Spleen (tissue), 11 donors: ENCODE measurements around the gene PCDHB1. TPM values are rescaled to one million over a fixed set of nuclear protein-coding genes. Genes with fewer than 3 reads are reported as not detected.
"Not testable (repeated sequence)": the region's sequence is repeated elsewhere in the genome, so short reads cannot be mapped to it uniquely, and the experiment has no call there.

ENCODE experiments used
- DNase-seq: peaks from one replicate; pipeline ENCODE4 v3.0.0-alpha.2; 2020
- H3K27ac ChIP-seq, 8 donors: fragments of 200-600 bp; sonication (generic) in 7 of 8; 1 replicate in 4 of 8; 2 replicates in 4 of 8; pipeline versions ENCODE4 v1.5.0 to v1.8.0; 2016 to 2021; ENCODE audit warnings: inconsistent platforms in 4 of 8, mild to moderate bottlenecking in 4 of 8, moderate library complexity in 1 of 8
- H3K27me3 ChIP-seq, 7 donors: fragments of 200-600 bp; sonication (generic) in 6 of 7; replicated peaks in 1 of 7; 1 replicate in 4 of 7; 2 replicates in 3 of 7; pipeline versions ENCODE4 v1.5.0 to v1.8.0; 2016 to 2021; ENCODE audit warnings: inconsistent platforms in 3 of 7, mild to moderate bottlenecking in 1 of 7
- H3K36me3 ChIP-seq, 6 donors: fragments of 200-600 bp; sonication (generic) in 5 of 6; 1 replicate in 4 of 6; 2 replicates in 2 of 6; pipeline versions ENCODE4 v1.5.0 to v1.8.0; 2016 to 2021; ENCODE audit warnings: inconsistent platforms in 2 of 6
- H3K4me1 ChIP-seq, 6 donors: fragments of 200-600 bp; sonication (generic) in 5 of 6; 1 replicate in 3 of 6; 2 replicates in 3 of 6; pipeline versions ENCODE4 v1.5.0 to v1.8.0; 2016 to 2021; ENCODE audit warnings: inconsistent platforms in 3 of 6
- H3K4me3 ChIP-seq, 8 donors: fragments of 200-600 bp; sonication (generic) in 7 of 8; 1 replicate in 4 of 8; 2 replicates in 4 of 8; pipeline versions ENCODE4 v1.5.0 to v1.8.0; 2016 to 2021; ENCODE audit warnings: inconsistent platforms in 4 of 8, mild to moderate bottlenecking in 4 of 8, moderate library complexity in 2 of 8
- H3K9me3 ChIP-seq, 8 donors: fragments of 200-600 bp; sonication (generic) in 7 of 8; 1 replicate in 4 of 8; 2 replicates in 4 of 8; pipeline versions ENCODE4 v1.5.0 to v1.8.0; 2016 to 2021; ENCODE audit warnings: inconsistent platforms in 4 of 8
- CTCF ChIP-seq, 11 experiments: fragments of 200-600 bp in 7 of 11; fragments of 450-650 bp in 4 of 11; sonication (generic) in 4 of 11; IDR thresholded peaks in 8 of 11; conservative IDR thresholded peaks in 3 of 11; 1 replicate in 7 of 11; 2 replicates in 4 of 11; pipeline versions ENCODE4 v1.4.0 to v1.8.0; 2016 to 2021; ENCODE audit warnings: antibody characterized with exemption in 11 of 11, inconsistent platforms in 4 of 11, mild to moderate bottlenecking in 1 of 11
- POLR2A ChIP-seq, 3 donors: fragments of 450-650 bp; IDR thresholded peaks; one replicate each; pipeline ENCODE4 v1.5.1; 2017; ENCODE audit warnings: antibody characterized with exemption in 3 of 3, mild to moderate bottlenecking in 1 of 3
- POLR2AphosphoS5 ChIP-seq, 3 donors: sonication (generic); formaldehyde crosslinking; IDR thresholded peaks; one replicate each; pipeline ENCODE4 v1.5.1; 2017; ENCODE audit warnings: antibody characterized with exemption in 3 of 3
- WGBS, 5 donors: extraction: QIAGEN DNeasy Blood & Tissue Kit in 3 of 5; methylation state at CpG; one replicate each; pipeline versions ENCODE4 v1.1.5 to v1.1.7; 2013 to 2018; 5-methylcytosine and 5-hydroxymethylcytosine counted together
- intact Hi-C: fragments of 100-400 bp; cut with DNase I; formaldehyde crosslinking; loops from one replicate; pipeline ENCODE4 v1.15.0; 2023; ENCODE audit warnings: low total_unique reads
- polyA plus RNA-seq, 3 donors: library from polyadenylated mRNA; stranded (reverse); fragments of 200-250 nt; gene quantifications; one replicate each; pipeline ENCODE4 v1.2.1, GENCODE V29; 2013
- total RNA-seq, 7 donors: library from RNA; depleted of rRNA in 3 of 7; stranded (reverse); fragments of >200 nt in 3 of 7; fragmentation: NEBNext Ultra II Directional in 4 of 7; extraction: Animal tissue kit (Norgen Biotek cat#: 25700) in 4 of 7; gene quantifications; one replicate each; pipeline versions ENCODE4 v1.1.0 to v1.2.1, GENCODE V29; 2016 to 2021
- donor health status: healthy with polysubstance abuse.
- donor health status: DM: no; HTN: no; CAD: no; lungs with moderate emphysema.
- donor health status: DM: no; HTN: no; CAD: no.
- donor health status: Bipolar disorder and iron deficiency.
- donor health status: healthy.
- donor health status: DM: no; HTN: no; CAD: no.
- donor health status: DM: yes; HTN: yes; CAD: no.

Gene PCDHB1
- total and polyA plus RNA-seq, 10 donors = not detected

- 18 to 23% (median 22%) methylated on average over 19 of the region's 19 CpGs for WGBS, 5 donors
- intact Hi-C loops = no loop called here
- Histone ChIP-seq H3K27ac (no peak within 1 kb of the TSS), H3K9me3 (peaks cover 0 to 77% (median 32%) of the 10 kb centered on the region in 8 donors), H3K27me3 (peaks cover 0 to 72% (median 0%) of the 10 kb centered on the region in 7 donors), H3K4me3 (peak within 1 kb of the TSS in 3 of 8 donors; percentile 1 to 30 (median 29)), H3K4me1 (no peaks in the 10 kb centered on the region), H3K36me3 (no peaks in the 10 kb centered on the region)
- DNase-seq = no peak
- peak in 4 of 11 experiments; percentile 8 to 19 (median 13) for TF ChIP-seq CTCF (IDR thresholded peaks at IDR 0.05 in 8 of 11, conservative IDR thresholded peaks at IDR 0.05 in 3 of 11)
- no peak for TF ChIP-seq POLR2A (IDR thresholded peaks at IDR 0.05)
- TF ChIP-seq POLR2AphosphoS5 (IDR thresholded peaks at IDR 0.05) = no peak
These were observed 49.1 kb downstream of the PCDHB1 start, which contains the start of gene PCDHB3 for GRCh38 chr5:141100243-141100805. TSS of gene PCDHB3 (plus strand) at chr5:141100473. CDS start at chr5:141100650, 177 bp downstream.

- Histone ChIP-seq H3K27ac (no peak overlapping the region), H3K9me3 (peaks cover 0 to 72% (median 28%) of the 10 kb centered on the region in 8 donors), H3K4me1 (no peaks in the 10 kb centered on the region), H3K36me3 (no peaks in the 10 kb centered on the region), H3K27me3 (peaks cover 0 to 64% (median 0%) of the 10 kb centered on the region in 7 donors), H3K4me3 (peak overlapping the region in 3 of 8 donors; percentile 1 to 30 (median 29))
- 44 to 62% (median 45%) methylated on average over 20 of the region's 20 CpGs for WGBS, 5 donors
- no peak for DNase-seq
- intact Hi-C loops = no loop called here
- TF ChIP-seq POLR2A (IDR thresholded peaks at IDR 0.05) (no peak), CTCF (IDR thresholded peaks at IDR 0.05 in 8 of 11, conservative IDR thresholded peaks at IDR 0.05 in 3 of 11) (no peak), POLR2AphosphoS5 (IDR thresholded peaks at IDR 0.05) (no peak)
These were observed 49.9 kb downstream of the PCDHB1 start for GRCh38 chr5:141101059-141101458.

- 26 to 54% (median 41%) methylated on average over 11 to 39 of the region's 39 CpGs for WGBS, 5 donors
- H3K27me3 ChIP-seq = peaks cover 0 to 56% (median 0%) of the 10 kb centered on the region in 7 donors
- intact Hi-C loops, H3K27ac ChIP-seq, H3K36me3 ChIP-seq, DNase-seq, H3K4me1 ChIP-seq, H3K4me3 ChIP-seq: not testable (repeated sequence)
- H3K9me3 ChIP-seq = peaks cover 0 to 65% (median 27%) of the 10 kb centered on the region in 8 donors
These were observed 50.9 kb downstream of the PCDHB1 start for GRCh38 chr5:141102070-141102469.

GRCh38 chr5:141102471-141102870 lies 51.3 kb downstream of the PCDHB1 start:
- H3K4me3 ChIP-seq, H3K36me3 ChIP-seq, DNase-seq, intact Hi-C loops, H3K4me1 ChIP-seq, H3K27ac ChIP-seq: not testable (repeated sequence)
- WGBS, 5 donors = 31 to 51% (median 43%) methylated on average over 7 to 35 of the region's 38 CpGs
- Histone ChIP-seq H3K9me3 (peaks cover 0 to 65% (median 27%) of the 10 kb centered on the region in 8 donors), H3K27me3 (peaks cover 0 to 54% (median 0%) of the 10 kb centered on the region in 7 donors)

GRCh38 chr5:141105350-141105749 lies 54.2 kb downstream of the PCDHB1 start:
- H3K27me3 ChIP-seq = peaks cover 0 to 33% (median 0%) of the 10 kb centered on the region in 7 donors
- 65 to 86% (median 84%) methylated on average over 2 of the region's 2 CpGs for WGBS, 5 donors
- H3K36me3 ChIP-seq = no peaks in the 10 kb centered on the region
- no peak for TF ChIP-seq CTCF (IDR thresholded peaks at IDR 0.05 in 8 of 11, conservative IDR thresholded peaks at IDR 0.05 in 3 of 11)
- TF ChIP-seq POLR2A (IDR thresholded peaks at IDR 0.05) = no peak
- TF ChIP-seq POLR2AphosphoS5 (IDR thresholded peaks at IDR 0.05) = no peak
- peaks cover 0 to 54% (median 29%) of the 10 kb centered on the region in 8 donors for H3K9me3 ChIP-seq
- no peak overlapping the region for H3K27ac ChIP-seq
- no peaks in the 10 kb centered on the region for H3K4me1 ChIP-seq
- H3K4me3 ChIP-seq = no peak overlapping the region
- no peak for DNase-seq
- intact Hi-C loops = no loop called here
